Middle frontal gyrus (tissue), 1 donor: ENCODE measurements around the gene RAB31.

Experiments used
- DNase-seq: peaks from one replicate; pipeline ENCODE4 v3.0.0-alpha.2; 2015; ENCODE audit warnings: low spot score; ENCODE audit errors: extremely low spot score

RAB31 gene

DNA sequence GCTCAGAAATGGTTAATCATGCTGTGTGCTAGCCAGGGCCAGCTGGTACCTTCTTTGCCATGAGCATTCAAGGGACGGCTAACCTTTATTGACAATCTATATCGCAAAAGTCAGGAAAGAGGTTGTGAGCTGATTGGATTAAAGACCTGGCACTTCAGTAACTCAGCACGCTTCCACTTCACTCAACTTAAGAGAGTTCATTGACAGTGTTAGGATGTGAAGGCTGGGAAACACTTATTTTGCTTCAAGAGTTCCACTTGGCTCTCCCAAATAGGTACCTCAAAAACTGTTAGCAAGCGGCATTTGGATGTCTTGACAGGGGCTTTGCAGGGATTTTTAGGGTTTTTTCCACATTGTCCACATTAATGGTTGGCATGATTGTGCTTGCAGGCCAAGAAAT, 152.6 kb downstream of the RAB31 start:
- no peak for DNase-seq

DNA sequence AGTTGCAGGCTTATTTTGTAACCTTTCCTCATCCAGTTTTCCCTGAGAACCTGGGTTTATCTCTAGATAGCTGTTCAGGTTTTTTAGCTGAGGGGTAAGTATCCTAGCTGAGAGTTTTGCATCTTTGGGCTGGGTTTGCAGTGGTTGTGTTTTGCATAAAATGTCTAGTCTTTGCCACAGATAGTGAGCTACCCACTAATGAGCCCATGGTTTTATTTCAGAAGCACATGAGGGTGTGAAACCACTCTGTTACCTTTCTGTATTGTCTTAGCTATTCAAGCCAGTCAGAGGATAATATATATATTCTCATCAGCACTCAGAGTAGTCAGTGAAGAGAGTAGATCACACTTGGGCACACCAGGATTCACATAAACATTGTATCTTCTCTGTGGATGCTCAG, 153.1 kb downstream of the RAB31 start:
- no peak for DNase-seq

DNA sequence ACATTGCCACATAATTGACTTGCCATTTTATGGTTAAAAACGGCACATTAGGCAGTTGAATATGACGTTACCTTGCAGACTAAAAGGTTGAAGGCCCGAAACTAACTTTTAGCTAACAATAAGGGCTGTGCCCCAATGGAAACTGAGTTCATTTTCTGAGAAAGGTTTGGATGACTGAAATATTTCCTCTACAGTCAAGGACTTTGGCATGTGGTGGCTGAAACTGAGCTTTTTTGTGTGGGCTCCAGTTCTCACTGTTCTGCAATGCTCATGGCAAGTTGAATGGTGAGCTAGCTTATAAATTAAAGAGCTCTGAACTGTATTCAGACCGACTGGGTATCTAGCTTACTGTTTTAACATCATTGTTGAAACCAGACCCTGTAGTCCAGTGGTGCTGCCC, 153.8 kb downstream of the RAB31 start:
- no peak for DNase-seq

DNA sequence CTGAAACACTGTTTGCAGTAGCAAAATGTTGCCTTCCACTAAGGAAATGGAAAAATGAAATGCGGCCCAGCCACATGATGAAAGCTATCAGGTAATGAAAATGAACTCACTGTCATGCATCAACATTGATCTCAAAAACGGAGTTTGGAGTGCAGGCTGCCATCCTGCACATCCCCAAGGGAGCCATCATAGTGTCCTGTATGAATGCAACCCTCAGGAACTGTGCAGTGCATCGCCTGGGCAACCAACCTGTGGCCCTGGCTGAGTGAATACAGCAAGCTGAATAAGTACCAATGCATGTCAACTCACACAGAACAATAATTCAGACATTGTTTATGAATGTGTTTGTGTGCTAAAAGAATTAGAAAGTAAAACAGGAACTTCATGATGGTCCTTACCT, 154.6 kb downstream of the RAB31 start:
- DNase-seq = no peak

DNA sequence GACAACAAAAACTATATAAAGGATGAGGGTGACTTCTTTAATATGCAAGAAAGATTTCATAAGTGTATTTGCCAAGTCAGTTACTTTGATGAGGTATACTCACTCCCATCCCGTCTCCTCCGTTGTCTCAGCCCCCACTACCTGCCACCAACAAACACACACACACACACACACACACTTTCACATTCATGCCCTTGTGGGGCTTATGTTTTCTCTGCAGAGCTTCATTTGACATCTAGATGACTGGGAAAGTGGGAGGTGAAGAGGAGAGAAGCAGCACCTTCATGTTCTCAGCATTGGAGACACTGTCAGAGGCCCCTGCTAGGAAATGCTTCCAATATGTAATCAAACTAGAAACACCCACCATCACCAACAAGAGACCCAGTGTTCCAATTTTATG, 155.2 kb downstream of the RAB31 start:
- DNase-seq = no peak

DNA sequence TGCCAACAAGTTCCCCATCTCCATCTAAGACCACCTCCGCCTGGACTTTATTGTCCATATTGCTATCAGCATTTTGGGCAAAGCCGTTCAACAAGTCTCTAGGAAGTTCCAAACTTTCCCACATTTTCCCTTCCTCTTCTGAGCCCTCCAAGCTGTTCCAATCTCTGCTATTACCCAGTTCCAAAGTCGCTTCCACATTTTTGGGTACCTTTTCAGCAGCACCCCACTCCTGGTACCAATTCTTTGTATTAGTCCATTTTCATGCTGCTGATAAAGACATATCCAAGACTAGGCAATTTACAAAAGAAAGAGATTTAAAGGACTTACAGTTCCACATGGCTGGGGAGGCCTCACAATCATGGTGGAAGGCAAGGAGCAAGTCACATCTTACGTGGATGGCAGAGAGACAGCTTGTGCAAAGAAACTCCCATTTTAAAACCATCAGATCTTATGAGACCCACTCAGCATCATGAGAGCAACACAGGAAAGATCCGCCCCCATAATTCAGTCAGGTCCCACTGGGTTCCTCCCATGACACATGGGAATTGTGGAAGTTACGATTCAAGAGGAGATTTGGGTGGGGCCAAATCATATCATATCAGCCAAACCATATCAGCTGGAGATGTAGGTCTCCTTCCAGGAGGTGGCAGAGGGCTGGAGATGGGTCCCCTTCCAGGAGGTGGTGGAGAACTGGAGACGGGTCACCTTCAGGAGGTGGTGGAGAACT, 157.8 kb downstream of the RAB31 start:
- no peak for DNase-seq

DNA sequence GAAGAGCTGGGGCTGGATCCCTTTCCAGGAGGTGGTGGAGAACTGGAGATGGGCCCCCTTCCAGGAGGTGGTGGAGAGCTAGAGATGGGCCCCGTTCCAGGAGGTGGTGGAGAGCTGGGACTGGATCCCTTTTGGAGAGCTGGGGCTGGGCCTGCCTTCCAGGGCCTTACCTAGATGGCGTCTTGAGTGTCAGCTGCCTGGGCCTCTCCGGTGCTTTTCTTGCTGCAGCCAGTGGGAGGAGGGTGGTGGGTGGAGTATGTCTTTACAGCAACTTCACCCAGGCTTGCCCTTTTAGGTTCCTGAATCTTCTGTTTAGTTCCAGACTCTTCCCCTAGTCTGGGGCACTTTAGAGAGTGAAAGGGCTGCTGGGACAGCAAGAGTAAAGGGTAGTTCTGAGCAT, 158.5 kb downstream of the RAB31 start:
- no peak for DNase-seq

DNA sequence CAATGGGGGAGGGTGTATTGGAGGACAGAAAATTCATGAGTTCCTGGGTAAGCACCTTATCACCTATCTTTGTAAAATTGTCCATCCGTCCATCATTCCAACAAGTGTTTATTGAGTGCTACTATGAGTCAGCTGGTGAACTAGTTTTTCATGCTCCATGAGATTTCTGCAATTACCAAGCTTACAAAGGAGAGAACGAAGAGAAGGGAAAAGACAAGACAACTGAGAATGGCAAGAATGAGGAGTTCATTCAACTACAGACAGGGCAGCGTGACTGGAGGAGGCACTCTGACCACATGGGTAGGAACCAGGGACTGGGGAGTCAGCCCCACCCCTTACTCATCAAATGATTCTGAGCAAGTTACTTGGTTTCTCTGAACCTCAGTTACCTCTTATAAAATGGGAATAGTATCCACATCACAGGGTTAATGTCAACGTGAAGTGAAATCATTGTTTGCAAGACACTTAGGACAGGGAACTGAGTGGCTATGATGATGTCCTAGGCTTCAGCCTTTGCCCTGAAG, 159.0 kb downstream of the RAB31 start:
- DNase-seq = no peak

DNA sequence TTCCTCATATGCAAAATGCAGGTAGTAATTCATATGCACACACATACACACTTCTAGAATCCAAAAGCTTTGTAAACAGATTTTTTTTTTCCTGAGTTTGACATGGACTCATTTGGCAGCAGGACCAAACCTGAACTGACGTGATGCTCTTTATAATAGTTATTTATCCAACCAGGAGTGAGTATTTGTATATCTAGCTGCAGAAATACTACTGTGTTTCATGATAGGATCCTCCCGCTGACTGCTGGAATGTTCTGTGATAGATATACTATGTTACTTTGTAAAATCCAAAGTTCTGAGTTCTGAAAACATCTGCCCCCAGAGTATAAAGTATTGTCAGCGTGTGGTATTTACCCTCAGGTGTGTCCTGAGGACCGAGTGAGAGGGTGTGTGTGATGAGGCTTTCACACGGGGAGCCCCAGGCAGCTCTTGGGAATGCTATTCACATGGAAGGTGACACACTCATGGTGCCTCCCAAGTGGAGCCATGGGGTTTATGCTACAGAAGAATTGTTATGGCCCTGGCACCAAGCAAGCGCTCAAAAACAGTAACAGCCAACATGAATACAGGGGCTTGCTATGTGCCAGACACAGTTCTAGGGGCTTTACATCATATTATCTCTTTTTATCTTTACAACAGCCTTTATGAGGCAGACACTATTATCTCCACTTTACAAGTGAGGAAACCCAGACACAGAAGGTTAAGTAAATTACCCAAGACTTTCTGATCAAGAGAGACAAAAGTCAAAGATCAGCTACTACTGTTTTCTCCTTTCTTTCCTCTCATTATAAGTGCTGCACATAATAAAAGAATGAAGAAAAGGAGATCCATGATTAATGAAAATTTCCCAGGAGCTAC, 161.0 kb downstream of the RAB31 start:
- DNase-seq = no peak

DNA sequence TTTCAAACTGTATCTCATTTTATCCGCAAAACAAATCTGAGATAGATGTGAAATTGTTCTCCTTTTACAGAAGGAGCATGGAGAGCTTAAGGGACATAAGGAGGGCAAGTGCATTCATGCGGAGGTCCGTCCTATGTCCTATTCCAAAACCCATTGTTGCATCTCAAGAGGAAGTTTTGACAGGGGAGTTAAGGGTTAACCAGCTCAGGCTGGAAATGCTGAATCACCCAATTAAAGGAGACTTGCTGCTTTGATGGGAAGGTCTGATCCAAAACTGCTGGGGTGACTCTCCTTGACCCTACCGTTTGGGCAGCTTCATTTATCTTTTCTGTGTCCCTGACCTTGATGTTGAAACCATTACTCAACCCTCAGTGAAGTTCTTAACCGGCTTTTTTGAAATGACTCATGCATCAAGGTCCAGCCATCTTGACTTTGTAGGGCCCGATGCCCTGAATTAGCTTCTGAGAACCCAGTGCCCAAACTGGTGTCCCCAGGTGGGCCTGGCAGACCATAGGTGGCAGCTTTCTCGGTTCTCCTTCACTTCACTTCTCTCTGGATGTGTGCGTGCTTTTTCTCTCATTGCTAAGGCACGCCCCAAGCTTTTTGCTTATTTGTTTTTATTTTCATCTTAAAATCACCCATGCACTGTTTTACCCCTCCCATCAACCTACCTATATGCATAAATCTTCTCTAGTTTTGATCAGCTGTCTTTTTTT, 161.8 kb downstream of the RAB31 start:
- no peak for DNase-seq

DNA sequence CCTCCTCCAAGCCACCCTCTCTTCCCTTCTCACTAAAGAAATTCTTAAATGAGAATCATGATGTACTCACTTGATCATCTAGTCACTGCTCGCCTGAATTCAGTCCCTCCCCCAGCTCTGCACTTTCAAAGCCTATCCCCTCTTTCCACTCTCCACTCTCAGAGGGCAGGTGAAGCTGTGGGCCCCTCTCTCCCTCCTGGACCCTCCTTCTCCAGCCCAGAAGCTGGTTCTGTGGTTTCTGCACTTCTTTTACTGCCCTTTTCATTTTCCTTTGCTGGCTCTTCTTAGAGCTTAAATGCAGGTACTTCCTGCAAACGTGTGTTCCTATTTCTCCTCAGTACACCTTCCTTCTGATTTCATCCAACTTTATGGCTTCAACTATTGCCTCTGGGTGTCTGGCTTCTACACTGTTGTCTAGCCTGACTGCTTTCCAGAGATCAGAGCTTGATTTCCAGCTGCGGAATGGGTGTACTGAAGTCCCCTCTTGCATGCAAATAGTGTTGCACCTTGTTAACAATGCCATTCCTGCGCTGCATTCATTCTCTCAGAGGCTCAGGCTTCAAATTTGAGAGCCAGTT, 162.4 kb downstream of the RAB31 start:
- DNase-seq = no peak

DNA sequence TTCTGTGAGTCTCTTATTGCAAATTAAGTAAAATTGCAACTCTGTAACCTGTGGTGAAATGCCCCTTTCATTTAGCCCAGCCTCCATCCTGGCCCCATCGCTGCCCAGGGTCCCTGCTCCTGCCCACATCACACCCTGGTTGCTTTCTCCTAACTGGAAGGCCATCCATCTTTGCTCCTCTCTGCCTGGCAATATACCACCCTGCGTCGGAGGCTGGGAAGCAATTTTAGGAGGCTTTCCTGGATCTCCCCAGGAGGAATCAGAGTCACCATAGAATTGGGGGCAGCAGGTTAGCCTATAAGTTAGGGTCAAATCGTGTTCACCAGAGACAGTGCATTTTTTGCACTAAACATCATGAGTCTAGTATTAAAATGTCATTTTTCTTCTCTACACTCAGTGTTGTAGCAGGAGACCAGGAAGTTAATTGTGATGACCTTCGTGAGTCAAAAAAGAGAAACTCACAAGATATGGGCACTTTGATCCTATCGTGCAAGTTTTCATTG, 163.2 kb downstream of the RAB31 start:
- DNase-seq = no peak

DNA sequence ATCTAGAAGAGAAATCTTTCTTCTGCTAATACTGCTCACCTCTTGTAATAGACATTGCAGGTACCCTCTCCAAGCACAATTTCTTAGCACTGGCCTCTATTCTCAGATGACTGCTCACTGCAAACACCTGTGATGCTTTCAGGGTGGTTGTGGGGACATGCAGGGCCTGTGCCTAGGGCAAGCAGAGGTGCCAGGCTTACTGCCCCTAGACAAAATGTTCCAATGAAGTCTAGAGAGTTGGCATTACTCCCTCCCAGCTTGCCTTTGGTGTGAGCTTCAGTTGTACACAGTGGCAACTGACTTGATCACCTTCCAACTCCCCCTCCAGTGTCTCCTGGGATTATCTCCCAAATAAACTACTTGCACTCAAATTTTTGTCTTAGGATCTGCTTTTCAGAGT, 164.7 kb downstream of the RAB31 start:
- DNase-seq = no peak

DNA sequence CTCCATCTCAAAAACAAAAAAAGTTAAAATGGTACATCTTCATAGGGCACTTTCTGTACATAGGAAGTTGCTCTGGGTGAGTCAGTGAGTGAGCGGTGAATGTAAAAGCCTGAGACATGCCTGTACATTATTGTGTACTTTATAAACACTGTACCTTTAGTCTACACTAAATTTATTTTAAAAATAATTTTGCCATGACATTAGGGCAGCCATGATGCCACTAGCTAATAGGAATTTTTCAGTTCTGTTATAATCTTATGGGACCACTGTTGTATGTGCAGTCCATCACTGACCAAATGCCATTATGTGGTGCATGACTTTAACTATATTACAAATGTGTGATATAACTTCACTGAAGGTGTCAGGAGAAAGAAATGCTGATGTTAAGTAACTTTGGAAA, 166.6 kb downstream of the RAB31 start:
- no peak for DNase-seq

DNA sequence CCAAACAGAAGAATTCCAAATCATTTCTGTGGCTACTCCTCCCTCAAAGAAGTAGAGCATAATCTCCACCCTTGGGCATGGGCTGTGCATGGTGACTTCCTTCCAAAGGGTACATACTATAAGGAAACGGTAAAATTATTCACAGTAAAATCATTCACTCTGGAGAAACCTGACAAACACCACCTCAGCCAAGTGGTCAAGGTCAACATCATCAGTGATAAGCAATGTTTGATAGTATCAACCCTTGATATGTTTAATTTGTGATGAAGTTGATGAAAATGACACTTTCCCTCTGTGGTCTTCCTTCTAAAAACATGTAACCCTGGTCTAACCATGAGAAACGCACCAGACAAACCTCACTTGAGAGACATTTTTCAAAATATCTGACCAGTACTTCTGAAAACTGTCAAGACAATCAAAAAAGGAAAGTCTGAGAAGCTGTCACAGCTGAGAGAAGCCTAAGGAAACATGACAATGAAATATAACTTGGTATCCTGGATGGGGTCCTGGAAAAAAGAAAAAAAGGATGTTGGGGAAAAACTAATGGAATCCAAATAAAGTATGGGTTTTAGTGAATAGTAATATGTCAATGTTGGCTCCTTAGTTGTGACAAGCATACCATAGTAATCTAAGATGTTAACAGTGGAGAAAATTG, 168.2 kb downstream of the RAB31 start:
- no peak for DNase-seq

DNA sequence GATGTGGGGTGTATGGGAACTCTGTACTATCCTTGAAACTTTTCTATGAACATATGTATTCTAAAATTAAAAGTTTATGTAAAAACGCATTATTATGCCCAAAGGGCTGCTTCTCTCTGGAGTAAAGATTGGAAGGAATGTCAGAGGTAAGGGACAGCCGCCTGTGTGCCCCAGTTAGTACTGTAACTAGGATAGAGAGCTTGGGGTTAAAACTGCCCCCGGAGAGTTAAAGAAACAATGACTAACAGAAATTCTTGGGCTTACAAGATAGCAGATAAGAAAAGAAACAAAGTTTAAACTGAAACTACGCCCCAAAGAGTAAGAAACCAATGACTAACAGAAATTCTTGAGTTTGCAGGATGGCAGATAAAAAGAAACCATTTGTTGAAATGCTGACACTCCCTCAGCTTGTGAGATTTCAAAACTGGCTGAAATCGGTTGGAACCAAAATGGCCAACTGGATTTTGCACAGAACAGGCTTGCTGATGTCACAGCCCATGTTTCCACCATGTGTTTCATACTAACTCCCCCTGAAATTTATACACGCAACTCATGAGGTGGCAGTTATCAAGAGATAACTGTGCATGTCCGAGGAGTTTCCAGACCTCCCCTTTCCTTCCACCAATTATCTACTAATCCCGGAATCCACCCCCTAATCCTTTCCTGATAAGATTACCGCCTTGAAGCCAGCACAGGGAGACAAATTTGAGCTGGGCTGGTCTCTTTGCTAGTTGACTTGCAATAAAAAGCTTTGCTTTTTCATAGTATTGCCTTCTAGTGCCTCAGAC, 169.0 kb downstream of the RAB31 start:
- DNase-seq = no peak

DNA sequence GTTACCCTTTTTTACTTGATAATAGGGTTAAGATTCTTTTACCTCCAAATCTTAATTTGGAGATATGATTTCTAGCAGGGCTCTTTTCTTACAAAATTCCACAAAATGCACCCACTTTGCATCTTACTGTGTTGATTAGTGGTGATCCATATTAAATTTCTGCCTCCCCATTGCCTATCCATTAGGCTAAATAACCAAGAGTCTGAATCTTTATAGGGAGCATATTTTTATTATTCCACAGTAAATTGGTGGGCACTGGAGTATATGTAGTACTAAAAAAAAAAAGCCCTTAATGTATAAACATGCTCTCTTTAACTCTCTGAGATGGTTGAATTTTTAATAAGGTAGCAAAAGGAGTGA, 169.5 kb downstream of the RAB31 start:
- DNase-seq = no peak

DNA sequence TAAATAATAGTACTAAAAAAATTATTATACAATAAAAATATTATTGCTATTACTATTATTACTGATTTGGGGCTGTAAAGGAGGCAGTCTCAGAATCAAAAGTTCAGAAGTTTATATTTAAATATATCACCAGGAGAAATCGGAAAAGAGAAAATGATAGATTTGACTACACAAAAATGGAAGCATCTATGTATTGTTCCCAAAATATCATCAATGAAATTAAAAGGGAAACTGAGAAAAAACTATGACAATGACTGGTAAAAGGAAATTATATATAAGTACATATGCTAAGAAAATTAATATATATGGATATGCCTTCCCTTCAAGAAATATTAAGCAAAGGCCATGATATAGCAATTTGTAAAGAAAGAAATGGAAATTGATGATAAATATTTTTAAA, 170.0 kb downstream of the RAB31 start:
- DNase-seq = no peak

DNA sequence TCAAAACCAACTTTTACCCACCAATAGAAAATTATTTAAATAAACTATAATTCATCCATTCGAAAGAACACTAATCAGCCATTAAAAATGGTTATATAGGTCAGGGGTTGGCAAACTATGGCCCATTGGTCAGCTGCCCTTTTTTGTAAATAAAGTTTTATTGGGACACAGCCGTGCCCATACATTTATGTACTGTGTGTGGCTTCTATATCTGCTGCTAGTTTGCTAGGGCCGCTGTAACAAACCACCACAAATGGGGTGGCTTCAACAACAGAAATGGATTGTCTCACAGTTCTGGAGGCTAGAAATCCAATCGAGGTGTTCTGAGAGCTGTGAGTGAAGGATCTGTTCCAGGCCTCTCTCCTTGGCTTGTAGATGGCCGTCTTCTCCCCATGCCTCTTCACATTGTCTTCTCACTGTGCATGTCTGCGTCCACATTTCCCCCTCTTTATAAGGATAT, 170.7 kb downstream of the RAB31 start:
- DNase-seq = no peak

DNA sequence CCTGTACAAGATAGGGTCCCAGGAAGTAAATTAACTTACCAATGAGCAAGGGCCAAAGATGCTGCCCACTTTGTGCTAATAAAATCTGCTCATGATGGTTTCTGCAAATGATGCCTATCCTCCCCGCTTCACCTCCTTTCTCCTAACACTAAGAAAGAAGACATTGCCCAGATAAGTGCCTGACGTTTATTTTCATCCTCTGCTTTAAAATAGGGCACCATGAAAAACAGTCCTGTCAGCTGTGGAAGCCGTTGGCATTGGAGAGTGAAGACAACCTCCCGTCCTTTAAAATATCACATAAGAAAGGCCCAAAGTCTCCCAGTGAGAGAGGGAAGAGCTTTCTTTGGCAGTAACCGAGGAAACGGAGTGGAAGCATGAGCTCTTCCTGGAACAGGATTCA, 176.0 kb downstream of the RAB31 start:
- no peak for DNase-seq
